Lower leg skin (tissue), 4 donors: Measurements from ENCODE around the gene SNX12. TPM values are rescaled to one million over a fixed set of nuclear protein-coding genes. Genes with fewer than 3 reads are reported as not detected.

Experiments
- DNase-seq, 2 donors: peaks; one replicate each; pipeline ENCODE4 v3.0.0-alpha.2; 2019; ENCODE audit warnings: low spot score in 2 of 2
- H3K4me3 ChIP-seq: fragments of 200-600 bp; sonication (generic); 2 replicates; pipeline ENCODE4 v1.5.1; 2017; ENCODE audit warnings: mild to moderate bottlenecking, low read depth; ENCODE audit not compliant: poor library complexity, severe bottlenecking
- CTCF ChIP-seq, 3 donors: fragments of 450-650 bp; IDR thresholded peaks; one replicate each; pipeline ENCODE4 v1.5.1; 2016; ENCODE audit warnings: antibody characterized with exemption in 3 of 3, mild to moderate bottlenecking in 3 of 3, moderate library complexity in 2 of 3
- POLR2A ChIP-seq, 2 donors: fragments of 450-650 bp; IDR thresholded peaks; one replicate each; pipeline ENCODE4 v1.6.1; 2016 to 2017; ENCODE audit warnings: antibody characterized with exemption in 2 of 2, mild to moderate bottlenecking in 1 of 2, moderate library complexity in 1 of 2
- WGBS, 2 donors: methylation state at CpG; one replicate each; pipeline ENCODE4 v1.1.5; 2018; 5-methylcytosine and 5-hydroxymethylcytosine counted together
- intact Hi-C: fragments of 100-400 bp; cut with DNase I; formaldehyde crosslinking; loops from one replicate; pipeline ENCODE4 v1.15.0; 2023; ENCODE audit warnings: low total_unique reads
- total RNA-seq, 4 donors: library from RNA; depleted of rRNA; stranded (reverse); fragments of >200 nt; gene quantifications; one replicate each; pipeline ENCODE4 v1.1.0, GENCODE V29; 2016

The SNX12 gene
- total RNA-seq, 4 donors from 2014 or later: 55.0 to 102 (median 70.4) TPM

- TF ChIP-seq CTCF (IDR thresholded peaks at IDR 0.05): no peak
- no peak for TF ChIP-seq POLR2A (IDR thresholded peaks at IDR 0.05)
- intact Hi-C loops: no loop called here
- H3K4me3 ChIP-seq: no peak overlapping the region
- 42 to 60% methylated on average over 9 of the region's 9 CpGs for WGBS, 2 donors
- no peak for DNase-seq
Observed at GRCh38 chrX:71107762-71108360, 39.7 kb upstream of the SNX12 start.

- intact Hi-C loops: no loop called here
- H3K4me3 ChIP-seq: no peak overlapping the region
- no peak for DNase-seq
- WGBS, 2 donors: 68 to 72% methylated on average over 4 of the region's 4 CpGs
- no peak for TF ChIP-seq POLR2A (IDR thresholded peaks at IDR 0.05)
- TF ChIP-seq CTCF (IDR thresholded peaks at IDR 0.05): no peak
Observed at GRCh38 chrX:71107245-71107644, 39.1 kb upstream of the SNX12 start.

- no peak for DNase-seq
- H3K4me3 ChIP-seq: no peak within 1 kb of the TSS
- WGBS, 2 donors: 74 to 88% methylated on average over 1 of the region's 1 CpG
- intact Hi-C loops: no loop called here
- TF ChIP-seq POLR2A (IDR thresholded peaks at IDR 0.05) (no peak), CTCF (IDR thresholded peaks at IDR 0.05) (no peak)
Observed at GRCh38 chrX:71106427-71106826, 38.3 kb upstream of the SNX12 start, which contains the start of gene CXorf65. TSS of gene CXorf65 (minus strand) at chrX:71106740. CDS start at chrX:71106556, 184 bp downstream.

GRCh38 chrX:71105628-71106027 is 37.5 kb upstream of the SNX12 start:
- DNase-seq: no peak
- 82 to 94% methylated on average over 3 of the region's 3 CpGs for WGBS, 2 donors
- TF ChIP-seq POLR2A (IDR thresholded peaks at IDR 0.05): no peak
- TF ChIP-seq CTCF (IDR thresholded peaks at IDR 0.05): no peak
- no peak overlapping the region for H3K4me3 ChIP-seq
- intact Hi-C loops: no loop called here

GRCh38 chrX:71103110-71103983 is 35.2 kb upstream of the SNX12 start:
- no peak for TF ChIP-seq CTCF (IDR thresholded peaks at IDR 0.05)
- no peak for TF ChIP-seq POLR2A (IDR thresholded peaks at IDR 0.05)
- WGBS, 2 donors: 31 to 47% methylated on average over 8 to 10 of the region's 10 CpGs
- intact Hi-C loops: no loop called here
- H3K4me3 ChIP-seq: no peak overlapping the region
- DNase-seq: no peak
